ENCODE results near the gene GNB3. TPM values are rescaled to one million over a fixed set of nuclear protein-coding genes. Genes with fewer than 3 reads are reported as not detected.
A peak's percentile ranks its signal among the peaks of the same experiment; 100 is the strongest.
"Not testable (repeated sequence)": the region's sequence is repeated elsewhere in the genome, so short reads cannot be mapped to it uniquely, and the experiment has no call there.

GNB3 gene
- total and polyA plus RNA-seq, 8 donors: 0.89 to 12.6 (median 1.8) TPM

- FAIRE-seq (no peak), ATAC-seq (no peak), DNase-seq (no peak)
- H3K27me3 ChIP-seq: no peaks in the 10 kb centered on the region
- H3K4me1 ChIP-seq: no peaks in the 10 kb centered on the region
- TF ChIP-seq CTCF (IDR thresholded peaks at IDR 0.05): no peak
- no peak overlapping the region for H3K4me3 ChIP-seq
- WGBS, 2 donors: 88 to 92% methylated on average over 2 of the region's 2 CpGs
- intact Hi-C loops (cut with DNase I): no loop called here
- H3K36me3 ChIP-seq: no peaks in the 10 kb centered on the region
- H3K9me3 ChIP-seq: no peaks in the 10 kb centered on the region
- H3K27ac ChIP-seq: no peak overlapping the region
Observed at GRCh38 chr12:6888360-6888759, 47.6 kb downstream of the GNB3 start.

GRCh38 chr12:6888794-6889193 lies 48.1 kb downstream of the GNB3 start:
- DNase-seq; H3K27ac ChIP-seq; FAIRE-seq; intact Hi-C loops (cut with DNase I); H3K27me3 ChIP-seq; H3K9me3 ChIP-seq; H3K4me1 ChIP-seq; ATAC-seq; H3K4me3 ChIP-seq; H3K36me3 ChIP-seq: not testable (repeated sequence)
- WGBS, 2 donors: 52 to 55% methylated on average over 7 of the region's 7 CpGs

GRCh38 chr12:6889775-6890573 lies 49.2 kb downstream of the GNB3 start:
- not testable (repeated sequence) for H3K4me3 ChIP-seq, DNase-seq

GRCh38 chr12:6890789-6891645 lies 50.3 kb downstream of the GNB3 start:
- peak; percentile 82 to 95 (median 88) for TF ChIP-seq CTCF (IDR thresholded peaks at IDR 0.05)
- peak; percentile 97 to 99 (median 98) for ATAC-seq
- Histone ChIP-seq H3K36me3 (no peaks in the 10 kb centered on the region), H3K9me3 (no peaks in the 10 kb centered on the region), H3K4me1 (no peaks in the 10 kb centered on the region), H3K4me3 (peak overlapping the region; percentile 20 to 46 (median 33)), H3K27me3 (no peaks in the 10 kb centered on the region), H3K27ac (peak overlapping the region; percentile 69 to 90 (median 82))
- DNase-seq: peak; percentile 97 to 100 (median 99)
- intact Hi-C loops (cut with DNase I): no loop called here
- WGBS, 2 donors: 0 to 1% methylated on average over 68 of the region's 68 CpGs
- no peak for FAIRE-seq

More at GRCh38 chr12:6889775-6890573, 49.2 kb downstream of the GNB3 start:
- intact Hi-C loops (cut with DNase I); ATAC-seq; H3K4me1 ChIP-seq; H3K36me3 ChIP-seq; FAIRE-seq; H3K27me3 ChIP-seq; H3K9me3 ChIP-seq: not testable (repeated sequence)
- peak overlapping the region in 3 of 4 donors; percentile 17 to 90 (median 87) for H3K27ac ChIP-seq
- WGBS, 2 donors: 94 to 97% methylated on average over 21 of the region's 21 CpGs

- H3K9me3 ChIP-seq: no peaks in the 10 kb centered on the region
- DNase-seq: no peak
- no peaks in the 10 kb centered on the region for H3K27me3 ChIP-seq
- H3K27ac ChIP-seq: peak overlapping the region; percentile 69 to 90 (median 82)
- peak overlapping the region; percentile 18 to 46 (median 32) for H3K4me3 ChIP-seq
- FAIRE-seq: no peak
- no peaks in the 10 kb centered on the region for H3K36me3 ChIP-seq
- H3K4me1 ChIP-seq: no peaks in the 10 kb centered on the region
- peak; percentile 6 to 11 (median 6) for ATAC-seq
- 78% methylated on average over 5 of the region's 5 CpGs for WGBS, 2 donors
- no peak for TF ChIP-seq CTCF (IDR thresholded peaks at IDR 0.05)
- intact Hi-C loops (cut with DNase I): no loop called here
Observed at GRCh38 chr12:6891646-6892001, 50.9 kb downstream of the GNB3 start.

GRCh38 chr12:6892683-6893082 lies 52.0 kb downstream of the GNB3 start:
- intact Hi-C loops (cut with DNase I); H3K9me3 ChIP-seq; ATAC-seq; H3K36me3 ChIP-seq; H3K27me3 ChIP-seq; H3K4me1 ChIP-seq; H3K27ac ChIP-seq; DNase-seq; H3K4me3 ChIP-seq; FAIRE-seq: not testable (repeated sequence)
- WGBS, 2 donors: 85 to 89% methylated on average over 3 of the region's 3 CpGs

Measured in pancreas (tissue), 10 donors.